ENCODE results near the gene FNDC3B. TPM values are rescaled to one million over a fixed set of nuclear protein-coding genes. Genes with fewer than 3 reads are reported as not detected.
"Not testable (repeated sequence)": the region's sequence is repeated elsewhere in the genome, so short reads cannot be mapped to it uniquely, and the experiment has no call there.

Gene FNDC3B
- total RNA-seq, 1 donor = 139 TPM

GRCh38 chr3:172233474-172234277, 194.3 kb downstream of the FNDC3B start:
- no peak overlapping the region for H3K4me3 ChIP-seq (ENCODE audit: low read depth, low read length)
- no peak for TF ChIP-seq CTCF (IDR thresholded peaks at IDR 0.05; ENCODE audit: insufficient read depth, low read length)
- DNase-seq (ENCODE audit: low read depth) = no peak

- DNase-seq (ENCODE audit: low read depth) = no peak
- no peak overlapping the region for H3K4me3 ChIP-seq (ENCODE audit: low read depth, low read length)
Measured at GRCh38 chr3:172235698-172236097, 196.3 kb downstream of the FNDC3B start.

GRCh38 chr3:172236771-172237742, 197.7 kb downstream of the FNDC3B start:
- no peak overlapping the region for H3K4me3 ChIP-seq (ENCODE audit: low read depth, low read length)
- DNase-seq (ENCODE audit: low read depth) = no peak
- TF ChIP-seq CTCF (IDR thresholded peaks at IDR 0.05; ENCODE audit: insufficient read depth, low read length) = no peak

More at GRCh38 chr3:172235698-172236097, 196.3 kb downstream of the FNDC3B start:
- no peak for TF ChIP-seq CTCF (IDR thresholded peaks at IDR 0.05; ENCODE audit: insufficient read depth, low read length)

GRCh38 chr3:172238188-172238587, 198.8 kb downstream of the FNDC3B start:
- H3K4me3 ChIP-seq (ENCODE audit: low read depth, low read length) = no peak overlapping the region
- no peak for DNase-seq (ENCODE audit: low read depth)
- no peak for TF ChIP-seq CTCF (IDR thresholded peaks at IDR 0.05; ENCODE audit: insufficient read depth, low read length)

GRCh38 chr3:172239218-172239790, 199.9 kb downstream of the FNDC3B start:
- TF ChIP-seq CTCF (IDR thresholded peaks at IDR 0.05; ENCODE audit: insufficient read depth, low read length) = no peak
- DNase-seq (ENCODE audit: low read depth) = no peak
- no peak overlapping the region for H3K4me3 ChIP-seq (ENCODE audit: low read depth, low read length)

GRCh38 chr3:172241405-172241804, 202.0 kb downstream of the FNDC3B start:
- TF ChIP-seq CTCF (IDR thresholded peaks at IDR 0.05; ENCODE audit: insufficient read depth, low read length) = no peak
- no peak overlapping the region for H3K4me3 ChIP-seq (ENCODE audit: low read depth, low read length)
- DNase-seq (ENCODE audit: low read depth) = no peak

- not testable (repeated sequence) for DNase-seq (ENCODE audit: low read depth); H3K4me3 ChIP-seq (ENCODE audit: low read depth, low read length)
Measured at GRCh38 chr3:172242471-172242870, 203.1 kb downstream of the FNDC3B start.

- DNase-seq (ENCODE audit: low read depth); H3K4me3 ChIP-seq (ENCODE audit: low read depth, low read length): not testable (repeated sequence)
Measured at GRCh38 chr3:172243376-172243775, 204.0 kb downstream of the FNDC3B start.

Measured in fibroblast of the aortic adventitia (primary cell).